GM21360 (cell line): ENCODE data around the gene STRIT1.

ENCODE experiments used
- ATAC-seq: cut with Tn5 transposase; IDR thresholded peaks from one replicate; pipeline ENCODE4 v1.9.1; 2021; ENCODE audit warnings: mild to moderate bottlenecking, moderate library complexity; ENCODE audit not compliant: unreplicated experiment

The STRIT1 gene

DNA sequence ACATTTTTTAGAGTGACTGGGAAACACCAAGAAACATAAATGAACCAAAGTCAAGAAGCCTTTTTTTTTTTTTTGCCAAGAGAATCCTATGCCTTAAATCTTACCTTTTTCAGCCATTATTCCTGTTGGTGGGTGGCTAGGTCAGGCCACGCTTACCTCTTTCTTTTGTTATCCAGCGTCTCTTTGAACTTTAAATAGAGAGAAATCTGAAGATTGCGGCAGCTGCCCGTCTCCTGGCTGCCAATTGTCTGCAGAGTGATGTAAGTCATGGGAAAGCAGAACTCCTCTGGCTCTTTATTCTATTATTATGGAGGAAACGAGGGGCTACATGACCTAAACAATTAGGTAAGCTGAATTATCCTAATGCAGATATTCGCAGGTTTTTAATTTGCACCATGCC lies at the start of gene STRIT1:
Gene STRIT1 (minus strand): TSS at position 168 of the 400 bp plus-strand sequence.
- no peak for ATAC-seq

DNA sequence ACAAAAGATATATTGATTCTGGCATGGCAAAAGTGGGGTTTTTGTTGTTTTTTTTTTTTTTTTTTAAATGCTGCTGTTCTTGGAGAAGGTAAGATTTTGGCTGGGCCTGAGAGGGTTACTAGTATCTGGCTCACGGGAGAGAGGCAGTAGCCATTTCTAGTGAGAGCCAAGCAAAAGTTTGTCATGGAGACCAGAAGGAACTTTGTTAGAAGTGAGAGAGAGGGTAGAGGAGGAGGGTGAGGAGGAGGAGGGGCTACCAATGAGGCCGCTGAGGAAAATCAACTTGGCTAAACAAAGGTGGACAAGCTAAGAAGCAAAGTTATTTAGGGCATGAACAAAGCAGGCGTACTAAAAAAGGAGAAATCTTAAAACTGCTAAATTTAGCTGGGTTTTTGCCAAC lies 48.9 kb upstream of the STRIT1 start:
- no peak for ATAC-seq

- ATAC-seq, result no peak
These were observed 45.6 kb upstream of the STRIT1 start for GRCh38 chr3:155339052-155339451.

- ATAC-seq, result peak; percentile 59
These were observed 42.4 kb upstream of the STRIT1 start for GRCh38 chr3:155335724-155336354.

DNA sequence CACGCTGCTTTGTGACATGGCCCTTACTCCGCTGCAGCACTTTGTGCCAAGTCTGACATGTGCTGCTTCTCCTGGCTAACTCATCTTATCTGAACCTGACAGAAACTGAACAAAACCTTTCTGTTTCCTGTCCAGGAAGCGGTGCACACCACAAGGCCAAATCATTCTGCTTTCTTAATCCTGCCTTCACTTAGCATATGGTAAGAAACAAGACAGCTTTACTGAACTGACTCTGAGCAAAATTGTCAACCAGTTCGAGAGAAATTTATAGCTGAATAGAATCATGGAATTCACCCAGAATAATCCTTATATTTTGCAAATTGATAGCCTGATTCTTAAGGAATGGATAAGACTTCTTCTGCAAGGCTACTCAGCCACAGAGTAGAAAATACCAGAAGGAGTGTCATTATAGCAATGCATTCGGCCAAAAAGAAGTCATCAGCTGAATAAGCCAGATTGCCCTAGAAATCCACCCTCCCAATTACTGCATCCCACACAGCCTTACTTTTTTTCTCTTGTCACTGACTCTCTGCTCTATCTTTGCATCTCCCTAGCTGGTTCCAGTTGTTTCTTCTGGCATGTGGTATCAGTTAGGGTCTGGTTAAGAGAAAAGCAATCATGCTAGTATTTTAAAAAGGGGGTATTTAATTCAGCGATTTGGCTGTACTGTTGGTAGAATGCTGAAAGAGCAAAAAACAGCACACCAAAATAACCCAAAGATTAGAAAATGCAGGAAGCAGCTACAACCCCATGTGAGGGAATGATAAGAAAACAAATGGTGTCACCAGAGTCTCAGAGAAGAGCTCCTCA lies 41.6 kb upstream of the STRIT1 start:
- ATAC-seq, result peak; percentile 92

- ATAC-seq, result no peak
These were observed 40.9 kb upstream of the STRIT1 start for GRCh38 chr3:155334215-155334913.

DNA sequence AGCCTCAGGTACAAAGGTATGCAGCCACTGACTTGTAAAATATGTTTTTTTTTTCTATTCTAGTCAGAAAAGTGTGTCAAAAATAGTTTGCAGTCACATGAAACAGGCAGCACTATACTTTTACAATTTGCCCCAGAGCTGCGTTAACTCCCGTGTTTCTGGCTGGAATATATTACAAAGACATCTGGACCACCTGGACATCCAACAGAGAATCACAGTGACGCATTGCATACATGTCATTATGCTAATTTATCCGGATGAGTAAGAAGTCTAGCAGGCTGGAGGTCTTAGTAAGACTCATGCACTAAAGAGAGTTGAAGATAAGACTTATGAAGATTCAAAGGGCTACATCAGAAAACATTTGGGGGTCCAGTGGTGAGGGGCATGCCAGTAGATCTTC lies 39.2 kb upstream of the STRIT1 start:
- ATAC-seq, result no peak

DNA sequence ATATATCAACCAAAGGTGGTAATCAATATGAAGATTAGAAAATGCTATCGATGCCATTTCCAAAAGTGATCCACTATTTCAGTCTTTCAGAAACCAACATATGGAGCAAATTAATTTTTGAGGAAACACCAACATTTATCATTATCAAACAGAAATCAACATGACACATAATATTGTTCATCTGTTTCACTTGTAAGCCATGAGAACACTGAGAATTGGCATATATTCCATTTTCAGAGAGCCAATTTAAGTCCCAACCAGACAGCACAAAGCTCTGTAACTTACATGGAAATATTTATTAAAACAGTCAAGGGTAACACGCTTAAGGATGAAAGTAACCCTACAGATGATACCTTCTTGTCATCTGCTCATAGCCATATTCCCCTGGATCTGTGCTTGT lies 37.6 kb upstream of the STRIT1 start:
- ATAC-seq, result no peak

- ATAC-seq, result no peak
These were observed 36.9 kb upstream of the STRIT1 start for GRCh38 chr3:155330370-155330769.

GRCh38 chr3:155329513-155330048 lies 36.1 kb upstream of the STRIT1 start:
- ATAC-seq, result no peak

DNA sequence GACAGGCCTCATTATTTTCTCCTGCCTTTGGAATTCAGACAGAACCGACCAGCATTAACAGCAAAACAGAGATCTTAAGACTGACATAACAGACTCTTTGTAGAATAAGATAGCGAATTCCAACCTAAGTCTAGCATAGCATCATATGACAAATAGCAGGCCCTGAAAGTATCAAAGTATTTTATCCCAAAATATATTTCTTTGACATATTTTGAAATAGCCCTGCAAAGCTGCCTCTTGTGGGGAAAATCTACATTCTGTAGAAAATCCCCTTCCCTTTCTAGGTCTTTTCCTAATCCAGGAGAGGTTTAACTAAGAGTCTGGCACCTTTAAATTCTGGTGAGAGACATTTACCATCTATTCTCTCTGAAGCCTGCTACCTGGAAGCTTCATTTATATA lies 34.4 kb upstream of the STRIT1 start:
- no peak for ATAC-seq

DNA sequence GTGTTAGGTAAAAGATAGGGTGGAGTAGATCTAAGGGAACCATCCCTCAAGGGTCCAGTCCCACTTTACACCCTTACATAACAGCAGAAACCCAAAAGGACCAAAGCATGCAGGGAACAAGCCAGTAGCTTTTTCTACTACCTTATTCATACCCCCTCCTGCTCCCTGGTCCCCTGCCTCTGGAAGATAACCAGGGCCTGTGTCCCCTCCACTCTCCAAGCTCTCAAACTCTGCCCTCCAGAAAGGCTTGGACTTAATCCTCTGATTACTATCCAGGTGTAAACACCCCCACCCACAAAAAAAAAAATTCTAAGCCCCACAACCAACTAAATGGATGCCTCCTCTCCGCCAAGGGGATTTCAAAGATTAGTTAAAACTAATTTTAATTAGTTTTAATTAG lies 33.9 kb upstream of the STRIT1 start:
- no peak for ATAC-seq

- ATAC-seq, result no peak
These were observed 33.4 kb upstream of the STRIT1 start for GRCh38 chr3:155326901-155327300.

GRCh38 chr3:155326244-155326643 lies 32.8 kb upstream of the STRIT1 start:
- no peak for ATAC-seq

- ATAC-seq, result no peak
These were observed 31.9 kb upstream of the STRIT1 start for GRCh38 chr3:155325263-155325835.

- peak; percentile 89 for ATAC-seq
These were observed 29.7 kb upstream of the STRIT1 start for GRCh38 chr3:155323063-155323666.

- no peak for ATAC-seq
These were observed 27.9 kb upstream of the STRIT1 start for GRCh38 chr3:155321418-155321817.

DNA sequence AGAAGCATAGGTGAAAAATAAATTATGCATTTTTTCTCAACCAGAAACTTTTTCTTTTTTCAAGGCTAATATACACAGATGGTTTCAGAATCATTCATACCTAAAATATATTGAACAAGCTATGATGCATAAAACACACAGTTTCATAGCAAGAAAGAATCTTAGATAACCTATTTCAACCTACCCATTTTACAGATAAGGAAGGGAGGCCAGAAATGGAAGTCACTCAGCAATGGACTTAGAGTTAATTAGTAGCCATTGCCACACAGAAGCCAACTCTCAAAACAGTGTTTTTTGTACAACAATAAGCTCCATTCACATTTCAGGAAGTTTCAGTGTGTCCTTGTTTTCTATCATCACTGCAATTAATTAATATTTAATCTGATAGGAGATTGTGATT lies 27.5 kb upstream of the STRIT1 start:
- ATAC-seq, result no peak

- ATAC-seq, result no peak
These were observed 25.3 kb upstream of the STRIT1 start for GRCh38 chr3:155318740-155319139.

DNA sequence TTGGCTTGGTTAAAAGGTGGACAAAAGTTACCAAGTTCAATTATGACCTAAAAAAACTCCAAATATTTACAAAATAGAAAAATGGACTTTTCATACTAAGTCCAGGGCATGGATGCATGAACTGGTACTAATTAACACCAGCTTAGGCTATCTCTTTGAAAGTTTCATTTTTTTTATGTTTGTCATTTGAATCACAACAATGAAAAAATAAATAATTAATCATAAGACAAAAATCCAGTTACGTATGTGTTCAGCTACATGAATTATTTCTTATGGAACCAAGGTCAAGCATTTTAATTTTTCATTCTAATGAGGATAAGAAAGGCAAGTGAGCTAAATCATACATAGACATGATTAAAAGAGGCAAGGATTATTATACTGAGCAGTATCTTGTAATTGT lies 23.7 kb upstream of the STRIT1 start:
- ATAC-seq, result no peak

DNA sequence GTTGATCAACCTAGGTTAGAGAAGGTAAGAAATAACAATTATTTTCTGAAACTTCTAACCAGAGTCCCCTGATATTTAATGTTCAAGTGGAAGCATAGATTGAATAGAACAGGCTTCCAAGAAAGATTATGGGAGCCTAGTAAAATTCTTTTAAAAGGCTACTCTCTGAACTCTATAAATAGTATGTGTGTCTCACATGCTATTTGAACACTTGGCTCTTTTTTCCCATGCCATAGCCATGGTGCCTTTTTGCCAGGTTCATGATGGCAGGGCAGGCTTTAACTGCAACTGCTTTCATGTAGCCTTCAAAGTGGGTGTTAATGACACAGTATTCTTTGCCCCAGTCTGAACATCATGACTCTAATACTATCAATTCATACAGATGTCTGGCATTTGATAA lies 22.9 kb upstream of the STRIT1 start:
- no peak for ATAC-seq
